Measurements from ENCODE around the gene MICALL1.

The MICALL1 gene

DNA sequence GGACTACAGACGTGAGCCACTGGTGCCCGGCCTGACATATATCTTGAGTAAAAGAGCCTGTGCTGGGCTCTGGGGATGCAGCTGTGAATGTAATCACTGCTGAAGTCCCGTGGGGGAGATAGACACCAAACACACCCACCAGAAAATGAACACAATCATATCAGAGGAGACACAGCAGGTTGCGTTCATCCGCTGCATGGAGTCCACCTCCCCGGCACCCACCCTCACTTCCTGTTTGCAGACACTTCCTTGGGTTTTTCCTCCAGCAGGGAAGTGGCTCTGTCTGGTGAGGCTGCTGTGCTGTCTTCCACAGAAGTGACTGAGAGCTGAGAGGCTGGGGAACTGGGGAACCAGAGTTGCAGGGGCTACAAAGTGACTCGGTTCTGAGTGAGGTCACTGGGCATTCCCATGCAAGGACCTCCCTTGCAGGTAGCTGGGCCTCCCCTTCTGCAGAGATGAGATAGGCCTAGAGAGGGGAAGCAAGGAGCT lies 7.2 kb downstream of the MICALL1 start:
- TF ChIP-seq GATA3 (IDR thresholded peaks at IDR 0.05; ENCODE audit: low read depth, low read length) (no peak), GATA2 (IDR thresholded peaks at IDR 0.05; ENCODE audit: low read depth, low read length) (no peak)

DNA sequence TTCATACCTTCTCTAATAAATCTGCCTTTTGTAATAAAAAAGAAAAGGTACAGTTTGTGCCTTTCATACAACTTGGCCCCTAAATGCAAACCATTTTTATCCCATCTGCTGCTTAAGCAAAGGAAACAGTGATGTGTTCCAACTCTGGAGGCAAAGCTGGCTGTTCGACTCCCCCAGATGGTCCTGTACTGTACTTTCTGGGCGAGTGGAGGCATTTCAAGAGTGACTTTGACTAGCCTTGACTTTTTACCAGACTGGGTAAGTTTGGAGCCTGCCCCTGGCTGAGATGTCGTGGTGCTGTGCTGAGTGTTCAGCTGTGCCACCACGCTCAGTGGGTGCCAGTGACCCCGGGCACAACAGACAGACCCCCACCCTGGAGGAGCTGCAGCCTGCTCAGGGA lies 10.2 kb downstream of the MICALL1 start:
- TF ChIP-seq GATA3 (IDR thresholded peaks at IDR 0.05; ENCODE audit: low read depth, low read length) (no peak), GATA2 (IDR thresholded peaks at IDR 0.05; ENCODE audit: low read depth, low read length) (no peak)

DNA sequence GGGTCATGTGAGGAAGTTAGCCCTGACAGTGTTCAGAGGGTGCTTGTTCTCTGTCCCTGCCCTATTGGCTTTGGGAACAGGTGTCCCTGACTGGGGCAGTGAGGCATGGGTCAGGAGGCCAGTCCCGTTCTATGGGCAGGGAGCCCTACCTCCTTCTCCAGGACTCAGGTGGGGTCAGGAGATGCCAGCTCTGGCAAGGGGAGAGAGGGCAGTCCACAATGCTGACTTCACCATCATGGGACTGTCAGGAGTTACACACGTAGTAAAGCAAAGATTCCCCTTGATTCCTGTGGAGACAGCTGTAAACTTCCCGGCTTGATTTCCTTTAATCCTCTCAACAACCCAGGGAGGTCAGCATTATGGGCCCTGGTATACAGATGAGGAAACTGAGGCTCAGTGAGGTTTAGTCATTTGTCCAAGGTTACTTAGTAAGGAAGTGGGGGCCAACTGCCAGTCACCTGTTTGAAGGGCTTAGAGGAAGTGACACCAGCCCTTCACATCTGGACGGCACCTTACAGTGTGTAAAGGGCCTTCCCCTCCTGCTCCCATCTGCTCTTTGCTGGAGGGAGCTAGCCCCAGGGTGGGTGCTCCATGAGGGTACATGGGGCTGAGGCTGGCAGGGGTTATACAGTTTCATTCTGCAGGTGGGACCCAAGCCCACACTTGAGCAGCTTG lies 11.9 kb downstream of the MICALL1 start:
- TF ChIP-seq GATA2 (IDR thresholded peaks at IDR 0.05; ENCODE audit: low read depth, low read length): no peak
- TF ChIP-seq GATA3 (IDR thresholded peaks at IDR 0.05; ENCODE audit: low read depth, low read length): no peak

DNA sequence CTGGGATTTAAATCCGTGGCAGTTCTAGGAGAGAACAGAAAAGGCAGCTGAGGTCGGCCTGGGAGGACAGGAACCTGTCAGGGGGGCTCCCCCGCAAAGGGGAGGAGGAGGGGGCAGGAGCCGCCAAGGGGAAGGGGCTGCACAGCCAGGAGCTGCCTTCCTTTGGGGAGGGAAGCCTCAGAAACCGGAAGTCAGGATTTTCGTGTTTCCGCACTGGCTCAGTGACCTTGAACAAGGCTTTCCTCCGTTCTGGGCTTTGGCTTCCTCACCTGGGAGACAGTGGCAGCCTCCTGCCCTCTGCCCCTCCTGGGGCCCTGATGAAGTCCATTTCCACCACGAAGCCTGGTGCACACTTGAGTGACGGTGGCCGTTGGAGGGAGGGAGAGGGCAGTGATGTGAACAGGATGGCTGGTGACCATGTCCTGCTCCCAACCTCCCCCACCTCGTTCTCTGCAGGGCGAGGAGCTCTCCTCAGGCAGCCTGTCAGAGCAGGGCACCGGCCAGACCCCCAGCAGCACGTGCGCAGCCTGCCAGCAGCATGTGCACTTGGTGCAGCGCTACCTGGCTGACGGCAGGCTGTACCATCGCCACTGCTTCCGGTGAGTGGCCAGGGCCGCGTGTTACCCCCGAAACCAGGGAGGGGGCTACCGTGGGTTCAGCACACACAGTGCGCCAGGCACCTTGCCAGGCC lies 12.6 kb downstream of the MICALL1 start:
- TF ChIP-seq GATA3 (IDR thresholded peaks at IDR 0.05; ENCODE audit: low read depth, low read length): no peak
- TF ChIP-seq GATA2 (IDR thresholded peaks at IDR 0.05; ENCODE audit: low read depth, low read length): no peak

DNA sequence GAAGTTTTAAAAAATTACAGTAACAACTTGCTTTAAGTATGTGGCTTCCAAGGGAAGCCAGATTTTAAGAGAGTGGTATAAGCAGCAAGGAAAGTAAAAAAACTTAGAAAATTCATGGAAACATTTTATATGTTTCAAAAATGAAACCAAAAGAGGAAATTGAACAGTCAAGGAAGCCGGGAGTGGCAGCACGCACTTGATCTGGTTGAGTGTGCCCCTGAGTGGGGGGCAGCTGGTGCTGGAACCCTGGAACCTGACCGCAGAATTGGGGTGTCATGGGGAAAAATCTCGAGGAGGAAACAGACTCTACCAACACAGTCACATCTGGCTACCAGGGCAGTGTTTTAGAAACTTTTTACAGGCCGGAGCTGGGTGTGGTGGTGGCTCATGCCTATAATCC lies 14.0 kb downstream of the MICALL1 start:
- TF ChIP-seq GATA3 (IDR thresholded peaks at IDR 0.05; ENCODE audit: low read depth, low read length) (no peak), GATA2 (IDR thresholded peaks at IDR 0.05; ENCODE audit: low read depth, low read length) (no peak)

DNA sequence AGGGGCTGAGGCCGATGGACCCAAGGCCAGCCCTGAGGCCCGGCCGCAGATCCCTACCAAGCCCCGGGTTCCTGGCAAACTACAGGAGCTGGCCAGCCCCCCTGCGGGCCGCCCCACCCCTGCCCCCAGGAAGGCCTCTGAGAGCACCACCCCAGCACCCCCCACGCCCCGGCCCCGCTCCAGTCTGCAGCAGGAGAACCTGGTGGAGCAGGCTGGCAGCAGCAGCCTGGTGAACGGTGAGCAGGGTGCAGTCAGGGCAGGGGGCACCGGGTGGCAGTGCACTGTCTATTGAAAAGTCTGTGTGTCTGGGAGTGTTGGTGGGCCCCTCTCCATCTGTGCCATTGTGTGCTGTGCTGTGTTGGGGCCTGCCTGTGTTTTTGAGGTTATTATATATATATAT lies 16.1 kb downstream of the MICALL1 start:
- TF ChIP-seq GATA2 (IDR thresholded peaks at IDR 0.05; ENCODE audit: low read depth, low read length) (no peak), GATA3 (IDR thresholded peaks at IDR 0.05; ENCODE audit: low read depth, low read length) (no peak)

DNA sequence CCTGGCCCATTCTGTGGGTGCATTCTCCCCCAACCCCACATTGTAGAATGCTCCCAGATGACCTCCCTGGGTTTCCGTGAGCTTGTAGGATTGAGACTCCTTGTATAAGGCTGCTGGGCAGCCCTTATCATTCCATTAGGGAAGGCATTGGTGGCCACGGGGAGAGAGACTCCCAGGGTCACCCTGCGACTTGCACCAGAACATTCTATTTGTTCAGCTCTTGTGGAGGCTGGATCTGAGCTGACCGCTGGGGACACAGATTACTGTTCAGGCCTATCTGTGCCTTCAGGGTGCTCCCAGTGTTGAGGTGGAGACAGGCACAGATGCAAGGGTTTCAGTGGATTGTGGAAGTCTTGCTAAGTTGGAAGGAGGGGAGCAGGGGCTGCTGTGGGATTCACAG lies 17.8 kb downstream of the MICALL1 start:
- no peak for TF ChIP-seq GATA3 (IDR thresholded peaks at IDR 0.05; ENCODE audit: low read depth, low read length)
- no peak for TF ChIP-seq GATA2 (IDR thresholded peaks at IDR 0.05; ENCODE audit: low read depth, low read length)

DNA sequence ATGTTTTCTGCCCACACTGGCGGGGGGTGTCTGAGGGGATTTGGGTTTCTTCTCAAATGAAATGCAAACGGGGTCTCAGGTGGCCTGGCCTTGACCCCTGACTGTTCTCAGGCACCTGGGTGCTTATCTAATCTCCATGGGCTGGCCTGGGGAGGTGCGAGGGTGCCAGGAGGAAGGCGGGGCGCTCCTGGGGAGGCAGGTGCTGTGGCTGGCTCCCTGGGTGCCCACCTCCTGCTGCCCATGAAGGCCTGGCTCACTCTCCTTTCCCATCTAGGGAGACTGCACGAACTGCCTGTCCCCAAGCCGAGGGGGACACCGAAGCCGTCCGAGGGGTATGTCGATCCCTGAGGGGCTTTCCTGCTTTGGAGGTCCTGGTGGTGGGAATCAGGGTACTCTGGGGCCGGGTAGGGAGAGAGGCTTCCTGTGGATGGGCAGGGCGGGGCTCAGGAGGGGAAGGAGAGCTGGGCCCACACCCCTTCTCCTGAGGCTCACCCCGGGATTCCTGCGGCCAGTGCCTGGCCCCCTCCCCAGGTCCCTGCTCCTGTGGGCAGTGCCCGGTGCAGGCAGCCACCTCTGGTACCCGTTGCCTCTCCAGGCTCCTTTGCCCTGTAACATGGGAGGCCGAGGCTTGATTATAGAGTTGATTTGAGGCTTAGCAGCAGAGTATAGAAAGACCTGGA lies 18.4 kb downstream of the MICALL1 start:
- TF ChIP-seq GATA2 (IDR thresholded peaks at IDR 0.05; ENCODE audit: low read depth, low read length): no peak
- TF ChIP-seq GATA3 (IDR thresholded peaks at IDR 0.05; ENCODE audit: low read depth, low read length): no peak

DNA sequence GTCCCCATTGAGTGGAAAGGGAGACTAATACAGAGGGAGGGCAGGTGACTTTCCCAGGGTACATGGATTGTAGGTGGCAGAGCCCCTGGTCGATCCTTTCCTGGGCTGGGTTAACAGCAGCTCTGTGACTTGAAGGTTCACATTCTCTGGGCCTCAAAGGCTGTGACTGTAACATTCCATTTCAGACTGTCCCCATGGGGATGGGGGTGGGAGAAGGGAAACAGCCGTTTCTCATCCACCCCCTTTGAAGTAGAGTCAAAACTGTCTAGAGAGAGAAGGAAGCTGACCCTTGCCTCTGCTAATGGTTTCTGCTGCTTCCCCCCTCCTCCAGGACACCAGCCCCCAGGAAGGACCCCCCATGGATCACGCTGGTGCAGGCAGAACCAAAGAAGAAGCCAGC lies 19.2 kb downstream of the MICALL1 start:
- no peak for TF ChIP-seq GATA2 (IDR thresholded peaks at IDR 0.05; ENCODE audit: low read depth, low read length)
- TF ChIP-seq GATA3 (IDR thresholded peaks at IDR 0.05; ENCODE audit: low read depth, low read length): no peak

DNA sequence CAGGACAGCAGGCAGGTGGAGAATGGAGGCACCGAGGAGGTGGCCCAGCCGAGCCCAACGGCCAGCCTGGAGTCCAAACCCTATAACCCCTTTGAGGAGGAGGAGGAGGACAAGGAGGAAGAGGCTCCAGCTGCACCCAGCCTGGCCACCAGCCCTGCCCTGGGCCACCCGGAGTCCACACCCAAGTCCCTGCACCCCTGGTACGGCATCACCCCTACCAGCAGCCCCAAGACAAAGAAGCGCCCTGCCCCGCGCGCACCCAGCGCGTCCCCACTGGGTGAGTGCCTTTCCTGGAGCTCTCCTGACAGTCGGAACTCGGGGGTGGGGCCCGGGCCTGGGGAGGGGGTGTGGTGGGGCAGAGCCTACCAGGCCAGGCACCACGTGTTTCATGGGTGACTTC lies 19.7 kb downstream of the MICALL1 start:
- TF ChIP-seq GATA3 (IDR thresholded peaks at IDR 0.05; ENCODE audit: low read depth, low read length) (no peak), GATA2 (IDR thresholded peaks at IDR 0.05; ENCODE audit: low read depth, low read length) (no peak)

DNA sequence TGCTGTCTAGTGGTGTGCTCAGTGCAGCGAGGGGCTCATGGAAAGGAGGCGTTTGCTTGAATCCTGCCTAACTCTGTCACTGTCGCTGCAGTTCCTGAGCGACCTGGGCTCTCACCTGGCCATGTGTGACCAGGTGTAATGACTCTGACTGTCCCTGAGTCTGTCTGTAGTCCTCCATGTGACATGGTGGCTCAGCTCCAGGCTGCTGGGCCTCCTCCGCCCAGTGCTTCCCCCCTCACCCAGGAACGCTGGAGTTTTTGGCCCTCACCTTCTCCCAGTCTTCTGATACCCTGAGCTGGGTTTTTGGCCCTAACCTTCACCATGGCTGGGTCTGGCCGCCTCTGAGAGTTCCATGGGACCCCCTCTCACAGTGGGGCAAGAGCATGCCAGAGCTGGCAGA lies 20.3 kb downstream of the MICALL1 start:
- TF ChIP-seq GATA2 (IDR thresholded peaks at IDR 0.05; ENCODE audit: low read depth, low read length) (no peak), GATA3 (IDR thresholded peaks at IDR 0.05; ENCODE audit: low read depth, low read length) (no peak)

DNA sequence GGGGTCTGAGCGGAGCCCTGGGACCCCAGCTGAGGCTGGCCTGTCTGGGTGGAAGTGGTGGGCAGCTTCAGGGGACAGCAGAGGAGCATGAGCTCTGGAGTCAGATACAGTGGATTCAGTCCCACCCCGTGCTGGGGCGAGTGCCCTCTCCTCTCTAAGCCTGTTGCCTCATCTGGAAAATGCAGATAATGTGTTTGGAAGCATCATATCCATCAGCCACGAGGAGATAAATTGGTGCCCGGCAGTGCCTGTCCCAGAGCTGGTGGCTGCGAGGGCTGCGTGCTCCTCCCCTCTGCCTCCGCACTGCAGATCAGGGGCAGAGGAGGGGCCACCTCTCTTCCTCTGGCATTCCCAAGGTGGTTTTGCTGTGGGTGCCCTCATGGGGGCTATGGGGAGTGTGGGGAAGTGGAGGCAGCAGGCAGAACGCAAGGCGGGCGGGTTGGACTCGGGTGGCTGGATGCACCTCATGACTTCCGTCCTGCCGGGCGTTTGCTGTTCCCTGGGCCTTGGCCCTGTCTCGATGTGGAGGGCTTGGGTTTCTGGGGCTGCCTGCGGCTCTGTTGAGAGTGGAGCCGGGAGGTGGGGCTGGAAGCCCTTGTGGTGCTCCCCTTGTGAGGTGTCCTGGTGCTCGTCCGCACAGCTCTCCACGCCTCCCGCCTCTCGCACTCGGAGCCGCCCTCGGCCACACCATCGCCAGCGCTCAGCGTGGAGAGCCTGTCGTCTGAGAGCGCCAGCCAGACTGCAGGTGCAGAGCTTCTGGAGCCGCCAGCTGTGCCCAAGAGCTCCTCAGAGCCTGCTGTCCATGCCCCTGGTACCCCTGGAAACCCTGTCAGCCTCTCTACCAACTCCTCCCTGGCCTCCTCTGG lies 20.9 kb downstream of the MICALL1 start:
- TF ChIP-seq GATA3 (IDR thresholded peaks at IDR 0.05; ENCODE audit: low read depth, low read length): no peak
- TF ChIP-seq GATA2 (IDR thresholded peaks at IDR 0.05; ENCODE audit: low read depth, low read length): no peak

DNA sequence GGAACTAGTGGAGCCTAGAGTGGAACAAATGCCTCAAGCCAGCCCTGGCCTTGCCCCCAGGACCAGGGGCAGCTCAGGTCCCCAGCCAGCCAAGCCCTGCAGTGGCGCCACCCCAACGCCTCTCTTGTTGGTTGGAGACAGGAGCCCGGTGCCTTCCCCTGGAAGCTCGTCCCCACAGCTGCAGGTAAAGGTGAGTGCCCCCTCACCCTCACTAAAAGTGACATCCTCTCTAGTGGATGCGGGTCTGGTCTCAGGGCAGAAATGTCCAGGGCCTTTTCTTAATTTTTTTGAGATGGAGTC lies 21.5 kb downstream of the MICALL1 start:
- TF ChIP-seq GATA3 (IDR thresholded peaks at IDR 0.05; ENCODE audit: low read depth, low read length) (no peak), GATA2 (IDR thresholded peaks at IDR 0.05; ENCODE audit: low read depth, low read length) (no peak)

DNA sequence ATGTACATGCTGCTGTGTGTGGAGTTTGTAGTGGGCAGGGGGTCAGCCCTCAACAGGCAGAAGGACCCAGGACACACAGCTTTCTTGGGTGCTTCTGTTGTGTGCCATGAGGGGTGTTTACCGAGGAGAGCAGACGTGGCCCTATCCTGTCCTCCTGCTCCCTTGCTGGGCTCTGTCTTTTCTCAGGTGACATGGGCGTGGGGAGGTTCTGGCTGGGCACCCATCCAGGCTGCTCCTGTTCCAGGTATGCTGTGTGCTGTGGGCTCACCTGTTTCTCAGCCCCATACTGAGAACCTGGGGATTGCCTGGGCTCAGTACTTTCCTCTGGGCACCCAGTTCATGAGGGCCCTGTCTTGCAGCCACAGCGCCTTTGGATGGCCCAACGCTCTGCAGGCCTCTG lies 23.3 kb downstream of the MICALL1 start:
- TF ChIP-seq GATA3 (IDR thresholded peaks at IDR 0.05; ENCODE audit: low read depth, low read length): no peak
- TF ChIP-seq GATA2 (IDR thresholded peaks at IDR 0.05; ENCODE audit: low read depth, low read length): no peak

Data from SH-SY5Y (cell line).